T-helper 2 cell treated with Interferon-gamma antibody and Interleukin-4, amounts not matched to agents 100 ng/mL and 5 ng/mL, for 36 hours (primary cell): ENCODE measurements around the gene RAP1GAP. TPM values are rescaled to one million over a fixed set of nuclear protein-coding genes. Genes with fewer than 3 reads are reported as not detected.
"Not testable (repeated sequence)": the region's sequence is repeated elsewhere in the genome, so short reads cannot be mapped to it uniquely, and the experiment has no call there.

Experiments
- intact Hi-C: fragments of 100-400 bp; cut with micrococcal nuclease; formaldehyde crosslinking; loops from one replicate; pipeline ENCODE4 v1.15.1; 2023
- total RNA-seq: library from RNA; stranded (reverse); gene quantifications from 2 replicates; pipeline ENCODE4 v1.2.3, GENCODE V29; 2022

Gene RAP1GAP
- total RNA-seq, 1 donor from 2014 or later, result 0.09 TPM

- intact Hi-C loops, result no loop called here
Measured at GRCh38 chr1:21680381-21680780, 11.2 kb upstream of the RAP1GAP start.

- intact Hi-C loops, result no loop called here
Measured at GRCh38 chr1:21677168-21677567, 8.0 kb upstream of the RAP1GAP start.

GRCh38 chr1:21674957-21675356 is 5.8 kb upstream of the RAP1GAP start:
- intact Hi-C loops, result no loop called here

GRCh38 chr1:21673853-21674252 is 4.7 kb upstream of the RAP1GAP start:
- intact Hi-C loops, result not testable (repeated sequence)

GRCh38 chr1:21673277-21673780 is 4.2 kb upstream of the RAP1GAP start:
- intact Hi-C loops, result no loop called here

GRCh38 chr1:21672478-21673276 is 3.5 kb upstream of the RAP1GAP start:
- intact Hi-C loops, result no loop called here

- intact Hi-C loops, result no loop called here
Measured at GRCh38 chr1:21671915-21672314, 2.8 kb upstream of the RAP1GAP start.

GRCh38 chr1:21670956-21671902 is 2.1 kb upstream of the RAP1GAP start:
- intact Hi-C loops, result no loop called here

- intact Hi-C loops, result no loop called here
Measured at GRCh38 chr1:21670059-21670881, 1.1 kb upstream of the RAP1GAP start.

GRCh38 chr1:21668951-21669257 is 253 bp downstream of the RAP1GAP start:
- intact Hi-C loops, result no loop called here

GRCh38 chr1:21668232-21668950 is 766 bp downstream of the RAP1GAP start:
- intact Hi-C loops, result no loop called here

- intact Hi-C loops, result no loop called here
Measured at GRCh38 chr1:21667348-21668231, 1.6 kb downstream of the RAP1GAP start.

GRCh38 chr1:21666576-21667320 is 2.4 kb downstream of the RAP1GAP start:
- intact Hi-C loops, result no loop called here

- intact Hi-C loops, result no loop called here
Measured at GRCh38 chr1:21665711-21666575, 3.2 kb downstream of the RAP1GAP start.

GRCh38 chr1:21664806-21665588 is 4.2 kb downstream of the RAP1GAP start:
- intact Hi-C loops, result no loop called here

- intact Hi-C loops, result no loop called here
Measured at GRCh38 chr1:21663951-21664805, 5.0 kb downstream of the RAP1GAP start.
